Breast epithelium (tissue), 3 donors: ENCODE results near the gene CD200.

ENCODE experiments used
- CTCF ChIP-seq, 3 donors: fragments of 450-650 bp; IDR thresholded peaks; one replicate each; pipeline ENCODE4 v1.5.1; 2016 to 2017; ENCODE audit warnings: antibody characterized with exemption in 3 of 3, mild to moderate bottlenecking in 3 of 3, moderate library complexity in 3 of 3
- POLR2A ChIP-seq: fragments of 450-650 bp; IDR thresholded peaks from one replicate; pipeline ENCODE4 v1.6.1; 2016; ENCODE audit warnings: antibody characterized with exemption, mild to moderate bottlenecking, moderate library complexity

- no peak for TF ChIP-seq CTCF (IDR thresholded peaks at IDR 0.05)
- no peak for TF ChIP-seq POLR2A
These were observed 22.3 kb downstream of the CD200 start for GRCh38 chr3:112355307-112355687.
